Measurements from ENCODE around the gene FBXL17. TPM values are rescaled to one million over a fixed set of nuclear protein-coding genes. Genes with fewer than 3 reads are reported as not detected.

Gene FBXL17
- total RNA-seq, 1 experiment from 2014 or later, result 18.2 TPM

DNA sequence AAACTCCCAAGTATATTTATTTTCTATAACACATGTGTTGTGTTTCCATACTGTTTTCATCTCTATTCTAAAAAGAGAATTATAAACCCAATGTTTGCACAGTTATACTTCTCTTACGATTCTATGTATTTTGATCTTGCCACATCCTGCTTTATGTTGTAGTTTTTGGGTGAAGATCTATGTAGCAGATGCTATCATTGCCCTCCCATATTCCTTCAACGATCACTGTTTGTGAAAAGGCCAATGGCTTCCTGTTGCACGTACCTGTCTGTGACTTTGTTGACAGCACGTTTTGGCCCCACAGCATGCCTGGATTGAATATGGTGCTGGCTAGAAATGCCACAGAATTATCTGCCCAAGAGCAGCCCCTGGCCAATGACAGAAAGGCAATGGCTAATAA, 456.7 kb downstream of the FBXL17 start:
- Mint-ChIP-seq H3K36me3 (ENCODE audit: insufficient read depth, unreplicated experiment) (no peaks in the 10 kb centered on the region), H3K27ac (ENCODE audit: low read depth, unreplicated experiment) (no peak overlapping the region), H3K4me1 (ENCODE audit: insufficient read depth, unreplicated experiment) (no peaks in the 10 kb centered on the region), H3K4me3 (ENCODE audit: unreplicated experiment) (no peak overlapping the region), H3K9me3 (ENCODE audit: unreplicated experiment) (no peaks in the 10 kb centered on the region), H3K27me3 (ENCODE audit: insufficient read depth, unreplicated experiment) (no peaks in the 10 kb centered on the region)
- intact Hi-C loops (cut with micrococcal nuclease), result no loop called here
- CTCF ChIA-PET, result no interaction called here
- no TSS peak for BruUV-seq (replicated peaks)
- DNase-seq (ENCODE audit: unreplicated experiment), result no peak
- TF ChIP-seq, protein P1, sequence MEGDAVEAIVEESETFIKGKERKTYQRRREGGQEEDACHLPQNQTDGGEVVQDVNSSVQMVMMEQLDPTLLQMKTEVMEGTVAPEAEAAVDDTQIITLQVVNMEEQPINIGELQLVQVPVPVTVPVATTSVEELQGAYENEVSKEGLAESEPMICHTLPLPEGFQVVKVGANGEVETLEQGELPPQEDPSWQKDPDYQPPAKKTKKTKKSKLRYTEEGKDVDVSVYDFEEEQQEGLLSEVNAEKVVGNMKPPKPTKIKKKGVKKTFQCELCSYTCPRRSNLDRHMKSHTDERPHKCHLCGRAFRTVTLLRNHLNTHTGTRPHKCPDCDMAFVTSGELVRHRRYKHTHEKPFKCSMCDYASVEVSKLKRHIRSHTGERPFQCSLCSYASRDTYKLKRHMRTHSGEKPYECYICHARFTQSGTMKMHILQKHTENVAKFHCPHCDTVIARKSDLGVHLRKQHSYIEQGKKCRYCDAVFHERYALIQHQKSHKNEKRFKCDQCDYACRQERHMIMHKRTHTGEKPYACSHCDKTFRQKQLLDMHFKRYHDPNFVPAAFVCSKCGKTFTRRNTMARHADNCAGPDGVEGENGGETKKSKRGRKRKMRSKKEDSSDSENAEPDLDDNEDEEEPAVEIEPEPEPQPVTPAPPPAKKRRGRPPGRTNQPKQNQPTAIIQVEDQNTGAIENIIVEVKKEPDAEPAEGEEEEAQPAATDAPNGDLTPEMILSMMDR (IDR thresholded peaks at IDR 0.05; ENCODE audit: unreplicated experiment), result no peak
- POLR2A ChIA-PET, result interaction anchor here (1.5 kb wide), 1 partner anchor 23 kb away, joined by 3 read pairs; no protein-coding TSS in a partner anchor

DNA sequence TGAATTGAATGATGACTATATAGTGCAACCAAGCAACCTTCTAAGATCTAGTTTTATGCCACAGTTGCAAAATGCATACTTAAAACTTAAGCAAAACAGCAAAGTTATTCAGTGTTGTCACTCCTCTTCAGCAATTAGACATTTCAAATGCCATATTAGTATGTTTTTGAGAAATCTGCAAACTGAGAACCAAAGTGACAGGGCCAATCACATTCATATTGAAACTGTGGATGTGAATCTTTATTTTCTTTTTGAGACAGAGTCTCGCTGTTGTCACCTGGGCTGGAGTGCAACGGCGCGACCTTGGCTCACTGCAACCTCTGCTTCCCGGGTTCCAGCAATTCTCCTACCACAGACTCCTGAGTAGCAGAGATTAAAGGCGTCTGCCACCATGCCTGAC, 461.9 kb downstream of the FBXL17 start:
- intact Hi-C loops (cut with micrococcal nuclease), result no loop called here
- Mint-ChIP-seq H3K4me1 (ENCODE audit: insufficient read depth, unreplicated experiment) (peaks cover 6% of the 10 kb centered on the region), H3K9me3 (ENCODE audit: unreplicated experiment) (peaks cover 7% of the 10 kb centered on the region), H3K27ac (ENCODE audit: low read depth, unreplicated experiment) (no peak overlapping the region), H3K27me3 (ENCODE audit: insufficient read depth, unreplicated experiment) (no peaks in the 10 kb centered on the region), H3K36me3 (ENCODE audit: insufficient read depth, unreplicated experiment) (no peaks in the 10 kb centered on the region), H3K4me3 (ENCODE audit: unreplicated experiment) (no peak overlapping the region)
- ChIA-PET POLR2A (no interaction called here), CTCF (no interaction called here)
- TF ChIP-seq, protein P1 (IDR thresholded peaks at IDR 0.05; ENCODE audit: unreplicated experiment), result no peak
- DNase-seq (ENCODE audit: unreplicated experiment), result no peak
- no TSS peak for BruUV-seq (replicated peaks)

DNA sequence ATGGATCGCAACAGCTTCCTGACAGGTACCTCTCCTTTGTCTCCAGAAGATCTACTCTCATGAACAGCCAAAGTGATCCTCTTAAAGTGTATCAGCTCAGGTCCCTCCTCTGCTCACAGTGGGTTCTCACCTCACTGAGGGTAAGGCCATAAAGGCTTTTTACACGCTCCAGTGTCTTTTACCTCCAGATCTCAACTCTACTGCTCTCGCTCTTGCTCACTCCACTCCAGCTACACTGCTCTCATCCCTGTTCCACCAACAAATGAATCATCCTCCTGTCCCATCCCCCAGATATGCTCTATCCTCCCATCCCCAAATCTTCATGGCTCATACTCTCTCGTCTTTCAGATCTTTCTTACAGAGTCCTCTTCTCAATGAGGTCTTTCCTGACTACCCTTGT, 462.5 kb downstream of the FBXL17 start:
- Mint-ChIP-seq H3K9me3 (ENCODE audit: unreplicated experiment) (peaks cover 7% of the 10 kb centered on the region), H3K4me1 (ENCODE audit: insufficient read depth, unreplicated experiment) (peaks cover 6% of the 10 kb centered on the region), H3K4me3 (ENCODE audit: unreplicated experiment) (no peak overlapping the region), H3K36me3 (ENCODE audit: insufficient read depth, unreplicated experiment) (no peaks in the 10 kb centered on the region), H3K27ac (ENCODE audit: low read depth, unreplicated experiment) (no peak overlapping the region), H3K27me3 (ENCODE audit: insufficient read depth, unreplicated experiment) (no peaks in the 10 kb centered on the region)
- DNase-seq (ENCODE audit: unreplicated experiment), result no peak
- TF ChIP-seq, protein P1 (IDR thresholded peaks at IDR 0.05; ENCODE audit: unreplicated experiment), result no peak
- CTCF ChIA-PET, result interaction anchor here (0.5 kb wide), 1 partner anchor 174 kb away, joined by 6 read pairs; no protein-coding TSS in a partner anchor
- POLR2A ChIA-PET, result no interaction called here
- intact Hi-C loops (cut with micrococcal nuclease), result no loop called here
- BruUV-seq (replicated peaks), result no TSS peak

DNA sequence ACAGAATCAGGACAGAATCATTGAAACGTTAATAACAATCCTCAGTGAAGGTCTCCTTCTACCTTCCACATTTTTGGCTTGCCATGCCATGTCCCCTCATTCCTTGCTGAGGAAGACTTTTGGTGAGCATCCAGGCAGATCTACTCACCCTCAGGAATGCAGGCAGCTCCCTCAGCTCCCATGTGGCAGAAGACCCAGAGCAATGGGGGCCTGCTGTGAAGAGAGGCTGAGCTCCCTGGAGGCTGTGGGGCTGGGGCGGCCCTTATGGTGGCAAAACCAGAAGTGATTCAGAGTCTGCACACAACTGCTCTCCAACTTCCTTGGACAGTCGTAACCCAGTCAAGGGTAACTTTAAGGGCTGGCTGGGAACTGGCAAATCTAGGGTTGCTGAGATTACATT, 463.9 kb downstream of the FBXL17 start:
- no peak overlapping the region for H3K27ac Mint-ChIP-seq (ENCODE audit: low read depth, unreplicated experiment)
- H3K4me1 Mint-ChIP-seq (ENCODE audit: insufficient read depth, unreplicated experiment), result peaks cover 6% of the 10 kb centered on the region
- no peaks in the 10 kb centered on the region for H3K36me3 Mint-ChIP-seq (ENCODE audit: insufficient read depth, unreplicated experiment)
- ChIA-PET POLR2A (no interaction called here), CTCF (interaction anchor here (0.9 kb wide), 1 partner anchor 24 kb away, joined by 3 read pairs; no protein-coding TSS in a partner anchor)
- H3K9me3 Mint-ChIP-seq (ENCODE audit: unreplicated experiment), result peaks cover 7% of the 10 kb centered on the region
- H3K4me3 Mint-ChIP-seq (ENCODE audit: unreplicated experiment), result no peak overlapping the region
- BruUV-seq (replicated peaks), result no TSS peak
- H3K27me3 Mint-ChIP-seq (ENCODE audit: insufficient read depth, unreplicated experiment), result no peaks in the 10 kb centered on the region
- TF ChIP-seq, protein P1 (IDR thresholded peaks at IDR 0.05; ENCODE audit: unreplicated experiment), result no peak
- intact Hi-C loops (cut with micrococcal nuclease), result no loop called here
- peak; percentile 0 for DNase-seq (ENCODE audit: unreplicated experiment)
